Amygdala (tissue), 56 donors: ENCODE data around the gene ELF5.

Experiments used
- DNase-seq, 56 donors: peaks; one replicate each; lab custom pipeline; 2025; lab: John Stamatoyannopoulos, UW

The ELF5 gene

GRCh38 chr11:34523053-34523452, 9.5 kb upstream of the ELF5 start:
- no peak for DNase-seq

- DNase-seq: no peak
These were observed 8.6 kb upstream of the ELF5 start for GRCh38 chr11:34522188-34522587.

GRCh38 chr11:34521265-34521664, 7.7 kb upstream of the ELF5 start:
- DNase-seq: no peak

- DNase-seq: no peak
These were observed 6.1 kb upstream of the ELF5 start for GRCh38 chr11:34519595-34520235.

- no peak for DNase-seq
These were observed 2.9 kb upstream of the ELF5 start for GRCh38 chr11:34516247-34517040.

GRCh38 chr11:34514597-34514996, 1.0 kb upstream of the ELF5 start:
- DNase-seq: no peak

- DNase-seq: peak in 33 of 56 donors; percentile 6 to 74 (median 23)
These were observed 533 bp downstream of the ELF5 start for GRCh38 chr11:34512840-34513681.

- no peak for DNase-seq
These were observed 2.9 kb downstream of the ELF5 start for GRCh38 chr11:34510673-34511072.

GRCh38 chr11:34510218-34510617, 3.4 kb downstream of the ELF5 start:
- DNase-seq: no peak

- DNase-seq: no peak
These were observed 4.2 kb downstream of the ELF5 start for GRCh38 chr11:34509336-34509876.

GRCh38 chr11:34508524-34508923, 5.1 kb downstream of the ELF5 start:
- DNase-seq: no peak

- DNase-seq: no peak
These were observed 6.0 kb downstream of the ELF5 start for GRCh38 chr11:34507610-34508009.

GRCh38 chr11:34507156-34507555, 6.4 kb downstream of the ELF5 start:
- no peak for DNase-seq

- no peak for DNase-seq
These were observed 7.7 kb downstream of the ELF5 start for GRCh38 chr11:34505874-34506273.

- DNase-seq: no peak
These were observed 10.6 kb downstream of the ELF5 start for GRCh38 chr11:34502949-34503348.

GRCh38 chr11:34501949-34502348, 11.6 kb downstream of the ELF5 start:
- DNase-seq: no peak

GRCh38 chr11:34501500-34501899, 12.1 kb downstream of the ELF5 start:
- no peak for DNase-seq

- no peak for DNase-seq
These were observed 13.7 kb downstream of the ELF5 start for GRCh38 chr11:34499719-34500500.

GRCh38 chr11:34495724-34496377, 17.7 kb downstream of the ELF5 start:
- DNase-seq: peak in 1 of 56 donors; percentile 7
